Epithelial cell of proximal tubule (primary cell): ENCODE data around the gene GLS. TPM values are rescaled to one million over a fixed set of nuclear protein-coding genes. Genes with fewer than 3 reads are reported as not detected.

Experiments
- DNase-seq: peaks from one replicate; pipeline ENCODE4 v3.0.0-alpha.2; 2011; ENCODE audit warnings: low read depth
- H3K4me3 ChIP-seq: 2 replicates; pipeline ENCODE4 v1.5.1; 2011; ENCODE audit warnings: low read depth, mild to moderate bottlenecking, low read length
- CTCF ChIP-seq: conservative IDR thresholded peaks from 2 replicates; pipeline ENCODE4 v1.5.1; 2012; ENCODE audit warnings: low read depth, mild to moderate bottlenecking, low read length
- total RNA-seq: library from RNA; depleted of rRNA; stranded (reverse); fragments of >200 nt; gene quantifications from 2 replicates; pipeline ENCODE4 v1.2.3, GENCODE V29; 2015

GLS gene
- total RNA-seq, 1 donor from 2014 or later, result 246 TPM

- TF ChIP-seq CTCF, result no peak
- no peak for DNase-seq
Measured at GRCh38 chr2:191003405-191004309, 123.0 kb downstream of the GLS start.

GRCh38 chr2:191006297-191006696 lies 125.7 kb downstream of the GLS start:
- no peak for DNase-seq
- TF ChIP-seq CTCF, result no peak
- H3K4me3 ChIP-seq, result no peak overlapping the region

More at GRCh38 chr2:191003405-191004309, 123.0 kb downstream of the GLS start:
- H3K4me3 ChIP-seq, result no peak overlapping the region

GRCh38 chr2:191006997-191007783 lies 126.6 kb downstream of the GLS start:
- H3K4me3 ChIP-seq, result no peak overlapping the region
- TF ChIP-seq CTCF, result no peak
- DNase-seq, result no peak

- no peak for TF ChIP-seq CTCF
- DNase-seq, result no peak
- H3K4me3 ChIP-seq, result no peak overlapping the region
Measured at GRCh38 chr2:191008286-191008685, 127.7 kb downstream of the GLS start.

GRCh38 chr2:191009541-191010374 lies 129.1 kb downstream of the GLS start:
- no peak for TF ChIP-seq CTCF
- DNase-seq, result no peak
- H3K4me3 ChIP-seq, result no peak overlapping the region
